Adrenal gland (tissue), 5 donors: Measurements from ENCODE around the gene CMTM4.

ENCODE experiments used
- POLR2A ChIP-seq, 2 donors: fragments of 450-650 bp; IDR thresholded peaks; one replicate each; pipeline ENCODE4 v1.6.1; 2017; ENCODE audit warnings: antibody characterized with exemption in 2 of 2, mild to moderate bottlenecking in 2 of 2, moderate library complexity in 1 of 2
- TF ChIP-seq, protein P1 (sequence below), 6 experiments: fragments of 450-650 bp in 4 of 6; fragments of 200-600 bp in 2 of 6; sonication (generic) in 1 of 6; IDR thresholded peaks; 1 replicate in 5 of 6; 2 replicates in 1 of 6; pipeline versions ENCODE4 v1.5.1 to v1.8.0; 2016 to 2021; ENCODE audit warnings: antibody characterized with exemption in 6 of 6, mild to moderate bottlenecking in 2 of 6, moderate library complexity in 1 of 6
- donor health status: DM: no; HTN: no; CAD: no.

DNA sequence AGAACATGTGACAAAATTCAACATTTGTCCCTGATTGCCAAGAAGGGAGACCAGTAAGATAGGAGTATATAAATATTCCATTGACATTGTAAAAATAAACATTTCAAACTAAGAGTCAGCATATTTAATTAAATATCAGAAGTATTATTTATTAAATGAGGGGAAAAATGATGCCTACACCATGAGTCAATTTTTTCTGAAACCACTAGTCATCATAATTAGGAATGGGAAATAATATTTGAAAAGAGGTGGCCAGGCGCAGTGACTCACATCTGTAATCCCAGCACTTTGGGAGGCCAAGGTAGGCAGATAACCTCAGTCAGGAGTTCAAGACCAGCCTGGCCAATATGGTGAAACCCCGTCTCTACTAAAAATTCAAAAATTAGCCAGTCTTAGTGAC lies 128.2 kb downstream of the CMTM4 start:
- no peak for TF ChIP-seq POLR2A (IDR thresholded peaks at IDR 0.05)
- TF ChIP-seq, protein P1, sequence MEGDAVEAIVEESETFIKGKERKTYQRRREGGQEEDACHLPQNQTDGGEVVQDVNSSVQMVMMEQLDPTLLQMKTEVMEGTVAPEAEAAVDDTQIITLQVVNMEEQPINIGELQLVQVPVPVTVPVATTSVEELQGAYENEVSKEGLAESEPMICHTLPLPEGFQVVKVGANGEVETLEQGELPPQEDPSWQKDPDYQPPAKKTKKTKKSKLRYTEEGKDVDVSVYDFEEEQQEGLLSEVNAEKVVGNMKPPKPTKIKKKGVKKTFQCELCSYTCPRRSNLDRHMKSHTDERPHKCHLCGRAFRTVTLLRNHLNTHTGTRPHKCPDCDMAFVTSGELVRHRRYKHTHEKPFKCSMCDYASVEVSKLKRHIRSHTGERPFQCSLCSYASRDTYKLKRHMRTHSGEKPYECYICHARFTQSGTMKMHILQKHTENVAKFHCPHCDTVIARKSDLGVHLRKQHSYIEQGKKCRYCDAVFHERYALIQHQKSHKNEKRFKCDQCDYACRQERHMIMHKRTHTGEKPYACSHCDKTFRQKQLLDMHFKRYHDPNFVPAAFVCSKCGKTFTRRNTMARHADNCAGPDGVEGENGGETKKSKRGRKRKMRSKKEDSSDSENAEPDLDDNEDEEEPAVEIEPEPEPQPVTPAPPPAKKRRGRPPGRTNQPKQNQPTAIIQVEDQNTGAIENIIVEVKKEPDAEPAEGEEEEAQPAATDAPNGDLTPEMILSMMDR (IDR thresholded peaks at IDR 0.05) = no peak
